HFF-Myc (cell line): ENCODE measurements around the gene RGS6.

Experiments used
- DNase-seq: peaks from one replicate; pipeline ENCODE4 v3.0.0-alpha.2; 2011; ENCODE audit warnings: low read depth; ENCODE audit errors: extremely low read depth
- H3K4me3 ChIP-seq: replicated peaks from 2 replicates; pipeline ENCODE4 v1.5.1; 2011; ENCODE audit warnings: low read depth, mild to moderate bottlenecking, control low read depth, low read length
- TF ChIP-seq, protein P1 (sequence below): IDR thresholded peaks from 2 replicates; pipeline ENCODE4 v1.5.1; 2012; ENCODE audit warnings: mild to moderate bottlenecking, low read depth, low read length, control low read depth; ENCODE audit errors: missing control alignments

The RGS6 gene

DNA sequence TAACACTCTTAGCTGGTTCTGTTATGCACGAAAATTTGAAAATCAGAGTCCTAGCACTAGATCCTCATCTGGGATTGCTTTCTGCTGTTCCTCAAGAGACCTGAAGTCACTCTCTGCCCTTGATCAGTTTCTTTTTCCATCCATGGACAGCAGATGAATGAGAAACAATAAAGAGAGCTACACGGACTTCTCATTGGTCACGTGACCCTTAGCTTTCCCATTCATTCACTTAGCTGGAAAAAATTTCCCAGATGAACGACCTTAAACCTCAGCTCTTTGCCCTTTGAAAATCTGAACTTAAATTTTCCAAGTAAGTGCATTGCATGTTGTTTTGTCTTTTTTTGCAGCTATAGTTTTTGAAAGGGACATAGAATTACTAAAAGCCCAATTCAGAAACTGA lies 27.2 kb upstream of the RGS6 start:
- TF ChIP-seq, protein P1, sequence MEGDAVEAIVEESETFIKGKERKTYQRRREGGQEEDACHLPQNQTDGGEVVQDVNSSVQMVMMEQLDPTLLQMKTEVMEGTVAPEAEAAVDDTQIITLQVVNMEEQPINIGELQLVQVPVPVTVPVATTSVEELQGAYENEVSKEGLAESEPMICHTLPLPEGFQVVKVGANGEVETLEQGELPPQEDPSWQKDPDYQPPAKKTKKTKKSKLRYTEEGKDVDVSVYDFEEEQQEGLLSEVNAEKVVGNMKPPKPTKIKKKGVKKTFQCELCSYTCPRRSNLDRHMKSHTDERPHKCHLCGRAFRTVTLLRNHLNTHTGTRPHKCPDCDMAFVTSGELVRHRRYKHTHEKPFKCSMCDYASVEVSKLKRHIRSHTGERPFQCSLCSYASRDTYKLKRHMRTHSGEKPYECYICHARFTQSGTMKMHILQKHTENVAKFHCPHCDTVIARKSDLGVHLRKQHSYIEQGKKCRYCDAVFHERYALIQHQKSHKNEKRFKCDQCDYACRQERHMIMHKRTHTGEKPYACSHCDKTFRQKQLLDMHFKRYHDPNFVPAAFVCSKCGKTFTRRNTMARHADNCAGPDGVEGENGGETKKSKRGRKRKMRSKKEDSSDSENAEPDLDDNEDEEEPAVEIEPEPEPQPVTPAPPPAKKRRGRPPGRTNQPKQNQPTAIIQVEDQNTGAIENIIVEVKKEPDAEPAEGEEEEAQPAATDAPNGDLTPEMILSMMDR = no peak
- no peak for DNase-seq
- no peak overlapping the region for H3K4me3 ChIP-seq

- no peak overlapping the region for H3K4me3 ChIP-seq
- TF ChIP-seq, protein P1 = no peak
- DNase-seq = no peak
Measured at GRCh38 chr14:71905860-71906259, 26.4 kb upstream of the RGS6 start.

DNA sequence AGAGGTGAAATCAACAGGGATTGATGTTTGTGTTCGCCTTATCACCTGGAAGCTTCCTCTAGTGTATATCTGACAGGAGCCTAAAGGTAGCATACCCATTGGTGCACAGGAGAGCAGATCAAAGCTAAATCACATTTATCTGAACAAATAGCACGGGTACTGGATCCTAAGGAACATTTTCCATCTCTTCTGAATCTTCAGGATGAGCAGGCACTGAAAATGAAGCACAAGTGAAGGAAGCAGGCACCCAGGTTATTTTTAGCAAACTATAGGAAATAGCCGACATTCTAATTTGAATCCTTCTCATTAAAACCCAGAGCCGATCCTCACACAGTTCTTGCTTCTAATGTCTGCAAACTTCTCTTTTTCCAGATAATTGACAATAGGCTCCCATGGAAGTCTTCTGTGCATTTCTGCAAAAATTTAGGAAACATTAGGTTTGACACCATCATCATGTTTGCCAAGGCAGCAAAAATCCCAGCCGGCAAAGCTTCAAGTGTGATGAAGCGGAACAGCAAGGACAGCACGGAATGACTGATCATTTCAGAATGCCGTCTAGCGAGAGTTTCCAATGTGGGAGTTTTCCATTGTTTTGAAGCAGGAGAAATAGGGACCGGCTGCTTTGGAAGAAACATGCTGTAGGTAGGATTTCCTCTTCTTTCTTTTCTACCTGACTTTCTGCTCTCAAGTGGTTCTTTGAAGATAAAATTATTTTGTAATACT lies 24.3 kb upstream of the RGS6 start:
- TF ChIP-seq, protein P1 = no peak
- no peak overlapping the region for H3K4me3 ChIP-seq
- DNase-seq = no peak

GRCh38 chr14:71911669-71912068 lies 20.6 kb upstream of the RGS6 start:
- TF ChIP-seq, protein P1 = no peak
- H3K4me3 ChIP-seq = no peak overlapping the region
- DNase-seq = no peak

DNA sequence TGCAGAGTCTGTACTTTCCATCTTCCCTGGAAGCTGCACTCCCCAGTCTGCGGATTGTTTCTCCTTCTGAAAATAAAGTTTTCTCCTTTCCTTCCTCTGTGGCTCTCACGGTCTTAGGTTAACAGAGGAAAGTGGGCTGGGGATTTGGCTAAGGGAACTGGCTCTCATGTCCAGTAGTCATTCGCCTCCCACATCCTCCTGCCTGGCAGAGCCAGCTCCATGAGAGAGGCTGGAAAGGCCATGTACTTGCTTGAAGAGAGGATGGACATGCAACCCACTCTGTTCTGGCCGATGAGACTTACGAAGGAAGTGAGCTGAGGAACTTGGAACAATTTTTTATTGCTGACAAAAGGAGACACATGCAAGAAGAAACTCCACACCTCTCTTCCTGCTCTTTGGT lies 18.9 kb upstream of the RGS6 start:
- TF ChIP-seq, protein P1 = no peak
- DNase-seq = no peak
- no peak overlapping the region for H3K4me3 ChIP-seq

- H3K4me3 ChIP-seq = no peak overlapping the region
- DNase-seq = no peak
- TF ChIP-seq, protein P1 = no peak
Measured at GRCh38 chr14:71918955-71919354, 13.3 kb upstream of the RGS6 start.

DNA sequence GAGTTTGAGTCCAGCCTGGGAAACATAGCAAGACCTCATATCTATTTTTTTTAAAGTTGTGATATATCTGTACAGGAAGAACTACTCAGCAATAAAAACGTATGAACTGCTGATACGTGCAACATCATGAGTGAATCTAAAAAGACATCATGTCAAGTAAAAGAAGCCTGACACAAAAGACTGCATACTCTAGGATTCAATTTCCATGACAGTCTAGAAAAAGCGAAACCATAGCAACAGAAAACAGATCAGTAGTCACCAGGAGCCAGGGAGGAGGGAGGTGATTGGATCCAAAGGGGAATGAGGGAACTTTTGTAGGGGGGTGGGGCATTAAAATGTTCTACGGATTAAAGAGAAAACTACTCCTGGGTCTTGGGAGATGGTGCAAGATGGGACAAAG lies 8.7 kb upstream of the RGS6 start:
- H3K4me3 ChIP-seq = no peak overlapping the region
- TF ChIP-seq, protein P1 = no peak
- no peak for DNase-seq
